Colonic mucosa (tissue), 4 donors: ENCODE measurements around the gene BTG2. TPM values are rescaled to one million over a fixed set of nuclear protein-coding genes. Genes with fewer than 3 reads are reported as not detected.
"Not testable (repeated sequence)": the region's sequence is repeated elsewhere in the genome, so short reads cannot be mapped to it uniquely, and the experiment has no call there.

Source experiments
- DNase-seq: peaks from one replicate; pipeline ENCODE4 v3.0.0-alpha.2; 2020
- H3K27ac ChIP-seq: fragments of 200-600 bp; one replicate; pipeline ENCODE4 v1.8.0; 2021
- H3K27me3 ChIP-seq: fragments of 200-600 bp; one replicate; pipeline ENCODE4 v1.8.0; 2021
- H3K36me3 ChIP-seq: fragments of 200-600 bp; one replicate; pipeline ENCODE4 v1.8.0; 2021
- H3K4me1 ChIP-seq: fragments of 200-600 bp; one replicate; pipeline ENCODE4 v1.8.0; 2021; ENCODE audit warnings: mild to moderate bottlenecking
- H3K4me3 ChIP-seq: fragments of 200-600 bp; one replicate; pipeline ENCODE4 v1.8.0; 2021
- H3K9ac ChIP-seq, 2 donors: one replicate each; pipeline ENCODE4 v1.7.0; 2013; ENCODE audit warnings: control low read depth in 2 of 2, low read depth in 2 of 2, low read length in 2 of 2
- H3K9me3 ChIP-seq: fragments of 200-600 bp; one replicate; pipeline ENCODE4 v1.8.0; 2021
- CTCF ChIP-seq: fragments of 200-600 bp; IDR thresholded peaks from one replicate; pipeline ENCODE4 v1.8.0; 2022; ENCODE audit warnings: antibody characterized with exemption, mild to moderate bottlenecking
- intact Hi-C: fragments of 100-400 bp; cut with DNase I; formaldehyde crosslinking; loops from one replicate; pipeline ENCODE4 v1.14.1; 2022
- total RNA-seq, 2 donors: library from RNA; stranded (reverse); fragmentation: NEBNext Ultra II Directional in 1 of 2; extraction: Animal tissue kit (Norgen Biotek cat#: 25700) in 1 of 2; gene quantifications; one replicate each; pipeline ENCODE4 v1.2.1, GENCODE V29; 2021
- donor health status: healthy.
- donor health status: DM: no; HTN: no; CAD: no.
- donor health status: DM: no; HTN: no; CAD: no.

The BTG2 gene
- 10 to 100 TPM; 66.4 to 88.0 TPM for total RNA-seq

GRCh38 chr1:203304919-203305808 is at the start of gene BTG2:
TSS of gene BTG2 (plus strand) at chr1:203305519. CDS start at chr1:203305607, 88 bp downstream.
- intact Hi-C loops: loop anchor here (5.0 kb wide), 1 partner anchor 33 kb away; no protein-coding TSS in a partner anchor
- H3K9me3 ChIP-seq: no peaks in the 10 kb centered on the region
- H3K36me3 ChIP-seq: no peaks in the 10 kb centered on the region
- H3K4me1 ChIP-seq: peaks cover 10% of the 10 kb centered on the region
- peak within 1 kb of the TSS; percentile 97 for H3K27ac ChIP-seq
- peak within 1 kb of the TSS; percentile 100 for H3K9ac ChIP-seq
- no peaks in the 10 kb centered on the region for H3K27me3 ChIP-seq
- H3K4me3 ChIP-seq: peak within 1 kb of the TSS; percentile 85
- DNase-seq: peak; percentile 95
- TF ChIP-seq CTCF: no peak

- H3K9ac ChIP-seq, H3K27me3 ChIP-seq, H3K4me3 ChIP-seq, H3K27ac ChIP-seq, intact Hi-C loops, DNase-seq, H3K4me1 ChIP-seq, H3K36me3 ChIP-seq, H3K9me3 ChIP-seq: not testable (repeated sequence)
Observed at GRCh38 chr1:203256636-203257035, 48.7 kb upstream of the BTG2 start.

GRCh38 chr1:203263496-203263895 is 41.8 kb upstream of the BTG2 start:
- H3K36me3 ChIP-seq: no peaks in the 10 kb centered on the region
- no peak for TF ChIP-seq CTCF
- no peak overlapping the region for H3K9ac ChIP-seq
- no peak overlapping the region for H3K4me3 ChIP-seq
- no peaks in the 10 kb centered on the region for H3K27me3 ChIP-seq
- no peaks in the 10 kb centered on the region for H3K4me1 ChIP-seq
- intact Hi-C loops: loop anchor here (10.0 kb wide), 1 partner anchor 221 kb away; no protein-coding TSS in a partner anchor
- no peaks in the 10 kb centered on the region for H3K9me3 ChIP-seq
- no peak for DNase-seq
- no peak overlapping the region for H3K27ac ChIP-seq

GRCh38 chr1:203264052-203264501 is 41.2 kb upstream of the BTG2 start:
- no peaks in the 10 kb centered on the region for H3K27me3 ChIP-seq
- intact Hi-C loops: loop anchor here (10.0 kb wide), 1 partner anchor 221 kb away; no protein-coding TSS in a partner anchor

GRCh38 chr1:203265541-203265940 is 39.8 kb upstream of the BTG2 start:
- H3K36me3 ChIP-seq: no peaks in the 10 kb centered on the region
- no peaks in the 10 kb centered on the region for H3K4me1 ChIP-seq
- no peak for TF ChIP-seq CTCF
- intact Hi-C loops: loop anchor here (5.0 to 10.0 kb wide), 2 partner anchors 219 to 228 kb away; no protein-coding TSS in a partner anchor
- DNase-seq: no peak
- no peak overlapping the region for H3K27ac ChIP-seq
- no peak overlapping the region for H3K4me3 ChIP-seq
- no peaks in the 10 kb centered on the region for H3K27me3 ChIP-seq
- H3K9me3 ChIP-seq: no peaks in the 10 kb centered on the region
- H3K9ac ChIP-seq: no peak overlapping the region

More at GRCh38 chr1:203264052-203264501, 41.2 kb upstream of the BTG2 start:
- Histone ChIP-seq H3K4me3 (no peak overlapping the region), H3K4me1 (no peaks in the 10 kb centered on the region), H3K9me3 (no peaks in the 10 kb centered on the region), H3K9ac (no peak overlapping the region), H3K36me3 (no peaks in the 10 kb centered on the region), H3K27ac (no peak overlapping the region)
- no peak for DNase-seq
- no peak for TF ChIP-seq CTCF

GRCh38 chr1:203266140-203266539 is 39.2 kb upstream of the BTG2 start:
- H3K4me1 ChIP-seq, H3K27ac ChIP-seq, H3K36me3 ChIP-seq, H3K9me3 ChIP-seq, DNase-seq, H3K27me3 ChIP-seq, H3K9ac ChIP-seq, H3K4me3 ChIP-seq: not testable (repeated sequence)
- intact Hi-C loops: loop anchor here (5.0 to 10.0 kb wide), 2 partner anchors 219 to 229 kb away; no protein-coding TSS in a partner anchor
